GM19099 (cell line): Measurements from ENCODE around the gene DRGX.

Experiments
- POLR2A ChIP-seq: IDR thresholded peaks from 3 replicates; pipeline ENCODE4 v1.6.1; 2011; ENCODE audit warnings: low read depth; ENCODE audit not compliant: insufficient read length; ENCODE audit errors: extremely low read depth

DRGX gene

DNA sequence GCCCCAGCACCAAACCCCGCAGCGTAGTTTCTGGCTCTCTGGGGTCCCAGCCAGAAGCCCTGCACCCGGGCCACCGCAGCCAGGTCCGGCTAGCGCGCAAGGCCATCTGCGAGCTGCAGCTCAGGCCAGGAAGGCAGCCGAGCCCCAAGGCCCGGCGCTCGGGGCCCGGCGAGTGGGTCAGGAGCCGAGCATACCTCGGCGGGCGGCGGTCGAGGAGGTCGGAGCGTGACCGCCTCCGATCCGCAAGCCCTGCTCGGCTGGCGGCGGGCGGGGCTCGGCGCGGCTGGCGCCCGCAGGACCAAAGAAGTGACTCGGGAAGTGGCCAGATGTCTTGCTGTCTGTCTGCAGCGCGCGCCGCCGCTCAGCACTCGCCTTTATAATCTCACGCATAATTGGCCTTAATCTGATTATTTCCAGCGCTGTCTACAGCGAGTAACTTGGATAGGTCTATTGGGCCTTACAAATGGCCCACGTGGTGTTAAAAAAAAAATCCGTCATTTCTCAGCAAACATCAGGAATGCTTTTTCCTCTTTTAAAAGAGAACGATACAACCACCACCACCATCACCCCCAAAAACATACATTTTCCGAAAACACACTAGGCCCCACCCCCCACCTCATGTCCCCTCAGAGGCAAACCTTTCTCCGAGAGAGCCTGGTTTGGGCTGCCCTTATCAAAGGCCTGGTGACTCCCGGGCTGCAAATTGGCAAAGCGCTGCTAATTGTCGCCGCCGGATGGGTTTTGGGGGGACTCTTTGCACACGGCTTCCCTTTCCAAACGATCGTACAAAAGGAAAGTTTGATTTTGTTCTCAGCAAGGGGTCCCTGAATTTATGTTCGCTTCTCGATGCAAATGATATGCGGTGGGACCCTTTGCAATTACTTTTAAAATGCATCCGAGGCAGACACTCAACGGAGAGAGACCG, at the start of gene DRGX:
DRGX (minus strand) TSS at position 349 of the 925 bp plus-strand sequence. CDS start 649 bp downstream, outside the sequence.
- no peak for TF ChIP-seq POLR2A

GRCh38 chr10:49444349-49444748, 48.5 kb upstream of the DRGX start:
- no peak for TF ChIP-seq POLR2A

DNA sequence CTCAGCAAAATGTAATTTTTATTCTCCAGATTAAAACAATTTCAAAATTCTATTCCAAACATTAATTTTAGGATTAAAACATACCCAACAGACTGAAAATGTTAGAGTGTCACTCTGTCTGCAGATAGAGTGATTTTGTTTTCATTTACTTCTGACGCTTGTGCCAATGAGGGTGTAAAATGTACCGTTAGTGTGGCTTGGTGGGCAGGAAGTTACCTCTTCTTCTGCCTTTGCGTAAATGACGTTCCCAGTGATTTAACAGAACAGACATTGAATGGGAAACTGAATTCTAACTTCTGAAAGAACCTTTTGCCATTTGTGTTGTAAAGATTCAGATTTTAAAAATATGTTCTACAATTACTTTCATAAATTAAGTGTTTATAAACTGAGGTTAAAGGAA, 47.0 kb upstream of the DRGX start:
- TF ChIP-seq POLR2A = no peak

DNA sequence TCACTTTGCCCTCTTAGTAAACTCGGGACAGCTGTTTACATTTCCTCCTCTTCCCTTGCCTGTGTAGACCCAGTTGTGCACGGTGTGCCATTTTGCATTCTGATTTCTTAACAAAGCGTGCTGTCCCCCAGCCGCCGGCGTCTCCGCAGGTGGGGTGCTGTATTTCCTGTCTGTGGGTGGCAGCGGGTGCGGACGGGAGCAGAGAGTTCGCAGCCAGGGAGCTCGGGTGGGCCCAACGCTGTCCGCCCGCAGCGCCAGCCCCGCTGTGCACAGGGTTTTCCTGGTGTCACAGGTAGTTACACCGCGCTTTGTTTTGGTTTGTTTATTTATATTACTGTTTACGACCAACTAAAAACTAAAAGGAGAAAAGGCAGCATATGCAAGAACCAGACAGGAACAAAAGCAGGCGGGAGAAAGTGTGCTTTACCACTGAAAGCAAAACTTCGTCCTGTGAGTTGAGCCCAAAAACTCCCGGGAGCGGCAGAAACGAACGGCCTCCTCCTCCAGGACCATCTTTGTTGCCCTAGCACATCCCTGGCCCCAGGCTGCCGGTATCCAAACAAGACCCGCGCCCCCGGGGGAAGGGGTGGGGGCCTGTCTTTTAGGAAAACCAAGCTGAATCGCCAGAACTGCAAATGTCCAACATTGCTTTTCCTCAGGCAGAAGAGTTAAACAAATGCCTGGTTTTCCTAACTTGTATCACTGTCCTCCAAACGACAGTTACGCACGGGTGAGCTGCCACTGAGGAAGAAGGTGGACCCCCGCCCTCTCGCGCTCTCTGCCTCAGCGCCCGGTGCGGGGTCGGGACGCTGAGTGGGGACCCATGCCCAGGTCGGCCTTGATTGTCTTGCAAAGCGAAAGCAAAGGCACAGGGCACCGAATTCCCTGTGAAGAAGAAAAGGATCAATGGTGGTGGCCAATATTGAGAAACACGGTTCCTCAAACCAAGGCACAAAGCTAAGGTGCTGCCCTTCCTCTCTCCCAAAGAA, 45.9 kb upstream of the DRGX start:
- TF ChIP-seq POLR2A = no peak

DNA sequence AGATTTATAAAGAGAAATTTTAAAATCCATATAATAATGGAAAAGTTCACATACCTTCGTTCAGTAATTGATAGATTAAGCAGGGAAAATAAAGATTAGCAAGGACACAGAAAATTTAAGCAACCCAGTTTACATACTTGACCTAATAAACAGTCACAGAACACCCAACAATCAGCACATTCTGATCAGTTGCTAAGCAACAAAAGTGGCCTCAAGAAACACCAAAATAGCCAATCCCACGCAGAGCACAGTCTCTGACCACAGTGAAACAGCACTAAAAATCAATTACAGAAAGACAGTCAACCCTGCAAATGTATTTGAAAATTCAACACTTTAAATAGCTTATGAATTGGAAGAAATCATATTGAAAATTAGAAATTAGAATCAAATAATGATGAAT, 39.3 kb upstream of the DRGX start:
- no peak for TF ChIP-seq POLR2A

DNA sequence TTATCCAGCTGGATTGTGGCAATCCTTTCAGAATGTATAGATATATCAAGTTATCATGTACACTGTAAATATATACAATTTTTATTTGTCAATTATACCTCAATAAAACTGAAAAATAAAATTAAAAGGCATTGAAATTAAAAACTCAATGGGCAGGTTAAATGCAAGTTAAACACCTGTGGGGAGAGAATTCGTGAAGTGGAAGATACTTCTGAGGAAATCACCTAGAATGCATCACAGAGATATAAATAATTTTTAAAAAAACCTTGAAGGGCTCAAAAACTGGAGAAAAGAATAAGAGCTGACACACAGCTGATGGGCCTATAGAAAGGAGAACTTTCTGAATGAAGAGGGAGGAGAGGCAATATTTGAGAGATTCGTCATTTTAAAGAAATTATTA, 37.2 kb upstream of the DRGX start:
- TF ChIP-seq POLR2A = no peak

DNA sequence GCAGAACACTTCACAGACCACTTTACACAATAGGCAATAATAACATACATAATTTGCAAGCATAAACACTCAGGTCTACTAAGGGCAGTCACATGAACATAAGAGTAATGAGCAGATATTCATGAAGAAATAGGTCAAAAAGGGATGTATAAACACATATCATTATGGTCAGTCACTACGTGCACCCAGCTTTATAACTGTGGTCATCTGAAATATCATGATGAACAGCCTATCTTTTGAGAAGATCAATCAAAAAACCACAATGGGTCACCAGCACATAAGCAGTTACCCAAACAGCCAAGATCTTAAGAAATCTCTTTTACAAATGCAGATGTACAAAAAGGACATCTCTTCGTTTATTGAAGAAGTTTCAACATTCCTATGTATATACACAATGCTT, 35.5 kb upstream of the DRGX start:
- no peak for TF ChIP-seq POLR2A

DNA sequence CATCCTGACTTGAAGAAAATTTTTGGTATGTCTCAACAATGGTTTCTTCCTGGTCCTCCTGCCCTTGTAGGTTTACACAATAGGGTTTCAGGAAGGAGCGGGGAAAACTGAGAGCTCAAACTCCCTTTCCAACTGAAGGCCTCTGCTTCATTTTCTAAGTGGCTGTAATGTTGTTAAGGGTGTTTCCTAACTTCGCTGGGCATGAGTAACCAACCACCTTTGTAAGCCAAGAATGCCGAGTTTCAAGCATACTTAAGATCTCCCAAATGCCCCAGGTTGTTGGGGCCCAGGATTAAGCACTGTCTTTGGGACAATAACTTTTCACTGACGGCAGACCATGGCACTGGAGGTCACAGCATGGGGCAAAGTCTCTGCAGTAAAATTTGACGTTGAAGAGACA, 33.6 kb upstream of the DRGX start:
- TF ChIP-seq POLR2A = no peak

DNA sequence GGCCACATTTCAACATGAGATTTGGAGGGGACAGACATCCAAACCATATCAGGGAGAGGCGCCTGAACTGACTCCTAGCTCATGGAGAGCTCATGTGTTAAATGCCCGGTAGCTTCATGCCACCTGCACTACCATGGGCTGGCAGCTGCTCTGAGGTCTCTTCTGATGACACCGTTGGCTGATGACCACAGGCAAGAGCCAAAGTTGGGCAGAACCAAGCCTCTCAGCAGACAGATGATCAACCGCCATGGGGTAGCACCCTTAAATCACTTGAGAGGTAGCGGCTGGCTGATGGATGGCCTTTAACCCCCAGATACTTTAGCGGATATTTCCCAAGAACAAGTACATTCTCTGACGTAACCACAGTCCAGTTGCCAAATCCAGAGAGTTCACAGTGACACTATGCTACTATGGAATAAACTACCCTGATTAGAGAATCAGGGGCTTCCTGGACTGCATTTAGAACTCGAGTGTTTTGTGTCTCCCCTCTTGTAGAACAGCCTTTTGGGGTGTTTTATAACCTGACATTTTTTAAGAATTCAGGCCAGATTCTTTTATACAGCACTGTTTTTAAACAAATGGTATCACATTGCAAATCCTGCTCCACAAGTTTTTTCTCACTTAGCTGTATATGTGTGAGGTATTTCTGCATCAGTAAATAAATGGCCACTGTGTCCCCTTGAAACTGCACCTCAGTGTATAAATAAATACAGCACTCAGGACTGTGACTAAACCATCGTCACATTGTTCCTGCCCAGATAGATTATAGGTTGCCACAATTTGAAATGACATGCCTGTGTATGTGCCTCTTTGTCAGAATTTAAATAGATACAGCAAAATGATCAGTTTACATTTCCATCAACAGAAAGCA, 30.8 kb upstream of the DRGX start:
- no peak for TF ChIP-seq POLR2A

DNA sequence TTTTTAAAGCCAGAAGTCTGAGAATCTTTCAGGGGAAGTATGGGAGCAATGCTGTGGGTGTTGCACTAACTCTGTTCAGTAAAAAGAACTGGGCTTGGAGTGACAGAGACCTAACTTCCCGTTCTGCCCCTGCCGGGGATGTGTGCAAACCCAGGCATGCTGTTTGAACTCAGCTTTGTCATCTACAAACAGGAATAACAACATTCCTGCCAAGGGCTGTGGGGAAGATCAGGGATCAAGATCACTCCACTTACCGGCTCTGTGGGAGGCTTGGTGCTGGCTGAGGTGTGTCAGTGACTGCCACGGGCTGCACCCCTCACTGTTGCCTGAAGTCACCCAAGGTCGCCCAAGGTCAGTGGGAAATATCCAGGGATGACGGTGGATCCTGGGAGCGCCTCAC, 23.1 kb upstream of the DRGX start:
- TF ChIP-seq POLR2A = no peak

DNA sequence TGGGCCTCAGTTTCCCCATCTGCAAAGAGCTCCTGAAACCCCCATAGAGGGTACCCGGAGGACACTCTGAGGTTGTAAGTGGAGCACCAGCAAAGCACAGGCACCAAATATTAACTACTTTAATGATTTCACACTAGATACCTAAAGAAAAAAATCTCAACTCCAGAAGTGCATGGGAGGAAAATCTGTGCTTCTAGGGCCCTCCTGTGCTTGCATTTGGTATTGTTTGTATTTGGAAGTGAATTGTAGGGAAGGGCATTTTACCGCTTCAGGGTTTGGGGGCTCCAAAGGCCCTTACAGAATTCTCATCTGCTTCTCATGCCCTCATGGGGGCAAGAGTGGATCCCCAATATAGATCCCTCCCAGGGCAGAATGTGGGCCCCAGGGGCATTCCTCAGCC, 22.4 kb upstream of the DRGX start:
- TF ChIP-seq POLR2A = no peak

DNA sequence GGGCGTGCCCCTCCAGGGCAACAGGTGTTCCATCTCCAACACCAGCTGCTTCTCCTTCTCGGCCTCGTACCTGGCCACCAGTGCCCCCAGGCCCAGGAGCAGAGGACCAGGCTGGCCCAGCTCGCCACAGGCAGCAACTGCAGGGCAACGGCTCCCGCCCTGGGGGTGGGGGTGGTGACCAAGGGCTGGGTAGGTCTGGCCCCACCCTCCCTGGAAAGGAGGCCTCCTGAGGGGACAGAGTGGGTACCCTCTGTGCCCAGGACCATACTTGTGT, 22.1 kb upstream of the DRGX start:
- TF ChIP-seq POLR2A = no peak

DNA sequence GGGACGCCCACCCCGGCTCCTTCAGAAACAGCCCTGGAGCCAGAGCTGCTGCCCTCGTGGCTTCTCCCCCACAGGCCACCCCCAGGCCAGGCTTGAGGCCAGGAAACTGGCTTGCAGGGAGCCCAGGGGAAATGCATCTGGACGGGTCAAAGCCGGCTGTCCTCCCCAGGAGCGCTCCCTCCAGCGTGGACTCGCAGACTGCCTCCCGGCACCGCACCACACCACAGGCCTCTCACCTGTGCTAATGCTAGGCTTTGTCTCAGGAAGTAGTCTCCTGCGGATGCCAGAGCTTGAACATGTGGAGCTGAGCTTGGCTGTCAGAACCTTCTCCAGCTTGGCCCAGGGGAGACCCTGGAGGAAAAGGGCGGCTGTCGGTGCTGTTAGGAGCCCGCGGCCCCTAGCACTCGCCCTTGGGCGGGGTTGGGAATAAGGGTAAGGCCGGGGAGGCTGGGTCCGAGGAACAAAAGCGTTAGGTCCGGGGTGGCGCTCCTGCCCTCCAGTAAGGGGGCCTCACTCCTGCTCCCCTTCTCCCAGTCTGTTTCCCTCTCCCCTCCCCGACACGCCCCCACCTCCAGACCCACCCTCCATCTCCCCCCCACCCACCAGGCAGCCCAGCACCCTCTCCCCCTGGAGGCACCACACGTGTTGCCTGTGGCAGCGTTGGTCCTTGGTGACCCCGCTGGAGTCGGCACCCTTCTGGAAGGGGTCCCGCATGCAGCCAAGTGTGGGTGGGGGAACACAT, 21.6 kb upstream of the DRGX start:
- no peak for TF ChIP-seq POLR2A

DNA sequence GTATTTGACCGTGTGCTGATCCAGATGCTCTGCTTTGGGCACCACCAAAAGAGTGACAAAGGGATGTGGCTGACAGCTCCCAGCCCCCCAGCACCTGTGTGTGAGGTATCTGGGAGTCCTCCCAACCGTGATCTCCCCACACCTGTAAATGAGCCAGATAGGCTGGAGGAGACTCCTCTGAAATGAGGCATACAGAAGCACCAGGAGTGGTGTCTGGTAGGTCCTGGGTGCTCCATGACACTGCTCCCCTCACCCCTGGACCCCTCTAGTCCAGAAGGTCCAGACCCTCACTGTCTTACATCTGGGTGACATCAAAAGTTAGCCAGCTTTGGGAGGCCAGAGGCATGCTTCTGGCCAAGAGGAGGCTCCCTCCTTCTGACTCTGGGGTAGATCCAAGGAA, 20.0 kb upstream of the DRGX start:
- no peak for TF ChIP-seq POLR2A
